ENCODE data around the gene KRT14. TPM values are rescaled to one million over a fixed set of nuclear protein-coding genes. Genes with fewer than 3 reads are reported as not detected.

The KRT14 gene
- total RNA-seq, 1 donor from 2014 or later = not detected

- H3K27me3 Mint-ChIP-seq (ENCODE audit: unreplicated experiment) = peaks cover 4% of the 10 kb centered on the region
- H3K9me3 Mint-ChIP-seq (ENCODE audit: unreplicated experiment) = peaks cover 3% of the 10 kb centered on the region
- H3K36me3 Mint-ChIP-seq (ENCODE audit: unreplicated experiment) = no peaks in the 10 kb centered on the region
- H3K27ac Mint-ChIP-seq (ENCODE audit: unreplicated experiment) = no peak overlapping the region
- DNase-seq = no peak
- H3K4me3 Mint-ChIP-seq (ENCODE audit: unreplicated experiment) = no peak overlapping the region
- peaks cover 5% of the 10 kb centered on the region for H3K4me1 Mint-ChIP-seq (ENCODE audit: low read depth, unreplicated experiment)
- TF ChIP-seq, protein P1, sequence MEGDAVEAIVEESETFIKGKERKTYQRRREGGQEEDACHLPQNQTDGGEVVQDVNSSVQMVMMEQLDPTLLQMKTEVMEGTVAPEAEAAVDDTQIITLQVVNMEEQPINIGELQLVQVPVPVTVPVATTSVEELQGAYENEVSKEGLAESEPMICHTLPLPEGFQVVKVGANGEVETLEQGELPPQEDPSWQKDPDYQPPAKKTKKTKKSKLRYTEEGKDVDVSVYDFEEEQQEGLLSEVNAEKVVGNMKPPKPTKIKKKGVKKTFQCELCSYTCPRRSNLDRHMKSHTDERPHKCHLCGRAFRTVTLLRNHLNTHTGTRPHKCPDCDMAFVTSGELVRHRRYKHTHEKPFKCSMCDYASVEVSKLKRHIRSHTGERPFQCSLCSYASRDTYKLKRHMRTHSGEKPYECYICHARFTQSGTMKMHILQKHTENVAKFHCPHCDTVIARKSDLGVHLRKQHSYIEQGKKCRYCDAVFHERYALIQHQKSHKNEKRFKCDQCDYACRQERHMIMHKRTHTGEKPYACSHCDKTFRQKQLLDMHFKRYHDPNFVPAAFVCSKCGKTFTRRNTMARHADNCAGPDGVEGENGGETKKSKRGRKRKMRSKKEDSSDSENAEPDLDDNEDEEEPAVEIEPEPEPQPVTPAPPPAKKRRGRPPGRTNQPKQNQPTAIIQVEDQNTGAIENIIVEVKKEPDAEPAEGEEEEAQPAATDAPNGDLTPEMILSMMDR (IDR thresholded peaks at IDR 0.05; ENCODE audit: partially characterized antibody, unreplicated experiment) = no peak
Measured at GRCh38 chr17:41595585-41595984, 8.9 kb upstream of the KRT14 start.

GRCh38 chr17:41594363-41594915, 7.7 kb upstream of the KRT14 start:
- Mint-ChIP-seq H3K27me3 (ENCODE audit: unreplicated experiment) (peaks cover 4% of the 10 kb centered on the region), H3K36me3 (ENCODE audit: unreplicated experiment) (no peaks in the 10 kb centered on the region), H3K27ac (ENCODE audit: unreplicated experiment) (no peak overlapping the region), H3K4me1 (ENCODE audit: low read depth, unreplicated experiment) (peaks cover 5% of the 10 kb centered on the region), H3K4me3 (ENCODE audit: unreplicated experiment) (no peak overlapping the region), H3K9me3 (ENCODE audit: unreplicated experiment) (peaks cover 3% of the 10 kb centered on the region)
- no peak for DNase-seq
- TF ChIP-seq, protein P1 (IDR thresholded peaks at IDR 0.05; ENCODE audit: partially characterized antibody, unreplicated experiment) = no peak

GRCh38 chr17:41593306-41593981, 6.7 kb upstream of the KRT14 start:
- no peak overlapping the region for H3K27ac Mint-ChIP-seq (ENCODE audit: unreplicated experiment)
- no peak for DNase-seq
- H3K27me3 Mint-ChIP-seq (ENCODE audit: unreplicated experiment) = peaks cover 4% of the 10 kb centered on the region
- H3K36me3 Mint-ChIP-seq (ENCODE audit: unreplicated experiment) = no peaks in the 10 kb centered on the region
- H3K4me1 Mint-ChIP-seq (ENCODE audit: low read depth, unreplicated experiment) = peaks cover 5% of the 10 kb centered on the region
- no peak overlapping the region for H3K4me3 Mint-ChIP-seq (ENCODE audit: unreplicated experiment)
- peaks cover 3% of the 10 kb centered on the region for H3K9me3 Mint-ChIP-seq (ENCODE audit: unreplicated experiment)
- TF ChIP-seq, protein P1 (IDR thresholded peaks at IDR 0.05; ENCODE audit: partially characterized antibody, unreplicated experiment) = no peak

DNA sequence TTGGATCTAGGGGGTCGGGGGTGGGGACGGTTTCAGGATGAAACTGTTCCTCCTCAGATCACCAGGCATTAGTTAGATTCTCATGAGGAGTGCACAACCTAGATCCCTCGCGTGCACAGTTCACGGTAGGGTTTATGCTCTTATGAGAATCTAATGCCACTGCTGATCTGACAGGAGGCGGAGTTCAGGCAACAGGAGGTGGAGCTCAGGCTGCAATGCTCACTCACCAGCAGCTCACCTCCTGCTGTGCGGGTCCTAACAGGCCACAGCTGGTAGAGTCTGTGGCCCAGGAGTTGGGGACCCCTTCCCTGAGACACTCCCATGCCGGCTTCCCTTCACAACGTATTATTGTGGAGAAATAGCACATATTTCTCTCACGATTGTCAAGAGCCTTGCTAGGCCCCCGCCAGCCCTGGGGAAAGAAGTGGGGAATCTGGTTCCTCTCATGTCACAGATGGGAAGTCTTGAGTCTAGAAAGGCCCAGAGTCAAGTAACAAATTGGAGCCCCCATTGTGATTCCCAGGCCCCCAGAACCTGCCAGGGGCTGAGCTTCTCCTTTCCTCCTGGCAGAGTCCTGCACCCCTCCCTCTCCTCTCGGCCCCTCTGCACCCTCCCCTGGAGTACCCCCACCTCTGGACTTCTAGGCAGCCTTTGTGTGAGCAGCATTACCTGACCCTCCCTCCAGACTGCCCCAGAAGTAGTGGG, 6.1 kb upstream of the KRT14 start:
- Mint-ChIP-seq H3K9me3 (ENCODE audit: unreplicated experiment) (peaks cover 3% of the 10 kb centered on the region), H3K36me3 (ENCODE audit: unreplicated experiment) (no peaks in the 10 kb centered on the region), H3K4me1 (ENCODE audit: low read depth, unreplicated experiment) (peaks cover 5% of the 10 kb centered on the region), H3K4me3 (ENCODE audit: unreplicated experiment) (no peak overlapping the region), H3K27ac (ENCODE audit: unreplicated experiment) (no peak overlapping the region), H3K27me3 (ENCODE audit: unreplicated experiment) (peaks cover 4% of the 10 kb centered on the region)
- TF ChIP-seq, protein P1 (IDR thresholded peaks at IDR 0.05; ENCODE audit: partially characterized antibody, unreplicated experiment) = no peak
- DNase-seq = no peak

DNA sequence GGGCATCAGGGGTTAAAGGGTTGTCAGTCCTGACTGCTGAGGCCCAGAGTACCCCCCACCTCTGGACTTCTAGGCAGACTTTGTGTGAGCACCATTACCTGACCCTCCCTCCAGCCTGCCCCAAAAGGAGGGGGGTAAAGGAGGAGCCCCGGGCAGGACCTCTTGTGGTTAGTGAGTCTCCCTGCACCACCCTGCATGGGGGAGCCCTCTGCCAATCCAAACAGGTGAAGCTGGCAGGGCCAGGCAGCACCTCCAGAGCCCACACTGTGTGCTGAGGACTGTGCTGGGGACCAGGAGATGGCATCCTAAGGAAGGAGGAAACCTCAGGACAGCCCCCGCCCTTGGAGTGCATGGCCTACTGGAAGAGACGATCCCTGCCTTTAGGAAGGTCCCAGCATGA, 2.6 kb upstream of the KRT14 start:
- H3K4me3 Mint-ChIP-seq (ENCODE audit: unreplicated experiment) = no peak overlapping the region
- H3K27me3 Mint-ChIP-seq (ENCODE audit: unreplicated experiment) = no peaks in the 10 kb centered on the region
- no peak for DNase-seq
- H3K9me3 Mint-ChIP-seq (ENCODE audit: unreplicated experiment) = peaks cover 2% of the 10 kb centered on the region
- H3K27ac Mint-ChIP-seq (ENCODE audit: unreplicated experiment) = no peak overlapping the region
- no peaks in the 10 kb centered on the region for H3K36me3 Mint-ChIP-seq (ENCODE audit: unreplicated experiment)
- TF ChIP-seq, protein P1 (IDR thresholded peaks at IDR 0.05; ENCODE audit: partially characterized antibody, unreplicated experiment) = no peak
- H3K4me1 Mint-ChIP-seq (ENCODE audit: low read depth, unreplicated experiment) = peaks cover 2% of the 10 kb centered on the region

Measured in glutamatergic neuron (in vitro differentiated cells).